PC-3 (cell line): ENCODE data around the gene NAPSA.

Source experiments
- EZH2phosphoT487 ChIP-seq: fragments of 300-600 bp; sonication (generic); IDR thresholded peaks from 2 replicates; pipeline ENCODE4 v1.6.1; 2018; ENCODE audit warnings: mild to moderate bottlenecking, antibody characterized with exemption, low read length, borderline replicate concordance
- TF ChIP-seq, protein P1 (sequence below): fragments of 300-600 bp; sonication (generic); conservative IDR thresholded peaks from 2 replicates; pipeline ENCODE4 v1.5.1; 2017; ENCODE audit warnings: antibody characterized with exemption, low read depth, mild to moderate bottlenecking, low read length

DNA sequence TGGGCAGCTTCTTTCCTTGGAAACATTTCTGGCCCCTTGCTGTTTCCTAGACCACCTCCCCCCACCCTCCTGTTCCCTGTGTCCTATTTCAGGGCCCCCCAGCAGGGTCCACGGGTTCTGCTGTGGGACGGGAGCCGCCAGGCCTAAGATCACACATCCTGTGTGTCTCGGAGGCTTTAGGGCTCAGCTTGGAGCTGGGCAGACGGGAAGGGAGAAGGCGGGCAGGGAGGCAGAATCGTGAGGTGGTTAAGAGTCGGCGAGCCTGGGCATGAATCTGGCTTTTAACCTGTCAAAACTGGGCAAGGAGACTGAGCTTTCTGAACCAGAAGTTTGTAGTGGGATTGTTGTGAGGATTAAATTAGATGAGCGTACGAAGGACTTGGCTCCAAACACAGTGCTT, 41.1 kb downstream of the NAPSA start:
- TF ChIP-seq, protein P1, sequence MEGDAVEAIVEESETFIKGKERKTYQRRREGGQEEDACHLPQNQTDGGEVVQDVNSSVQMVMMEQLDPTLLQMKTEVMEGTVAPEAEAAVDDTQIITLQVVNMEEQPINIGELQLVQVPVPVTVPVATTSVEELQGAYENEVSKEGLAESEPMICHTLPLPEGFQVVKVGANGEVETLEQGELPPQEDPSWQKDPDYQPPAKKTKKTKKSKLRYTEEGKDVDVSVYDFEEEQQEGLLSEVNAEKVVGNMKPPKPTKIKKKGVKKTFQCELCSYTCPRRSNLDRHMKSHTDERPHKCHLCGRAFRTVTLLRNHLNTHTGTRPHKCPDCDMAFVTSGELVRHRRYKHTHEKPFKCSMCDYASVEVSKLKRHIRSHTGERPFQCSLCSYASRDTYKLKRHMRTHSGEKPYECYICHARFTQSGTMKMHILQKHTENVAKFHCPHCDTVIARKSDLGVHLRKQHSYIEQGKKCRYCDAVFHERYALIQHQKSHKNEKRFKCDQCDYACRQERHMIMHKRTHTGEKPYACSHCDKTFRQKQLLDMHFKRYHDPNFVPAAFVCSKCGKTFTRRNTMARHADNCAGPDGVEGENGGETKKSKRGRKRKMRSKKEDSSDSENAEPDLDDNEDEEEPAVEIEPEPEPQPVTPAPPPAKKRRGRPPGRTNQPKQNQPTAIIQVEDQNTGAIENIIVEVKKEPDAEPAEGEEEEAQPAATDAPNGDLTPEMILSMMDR = no peak
- no peak for TF ChIP-seq EZH2phosphoT487
